NCI-H1417 treated with DMSO at 0.1 percent for 48 hours (cell line): ENCODE results near the gene CEP135.
"Not testable (repeated sequence)": the region's sequence is repeated elsewhere in the genome, so short reads cannot be mapped to it uniquely, and the experiment has no call there.

Experiments
- DNase-seq: peaks from one replicate; lab custom pipeline; 2025; lab: John Stamatoyannopoulos, UW

Gene CEP135

GRCh38 chr4:55939421-55939820 lies 9.3 kb upstream of the CEP135 start:
- DNase-seq, result no peak

GRCh38 chr4:55941881-55942396 lies 6.8 kb upstream of the CEP135 start:
- no peak for DNase-seq

DNA sequence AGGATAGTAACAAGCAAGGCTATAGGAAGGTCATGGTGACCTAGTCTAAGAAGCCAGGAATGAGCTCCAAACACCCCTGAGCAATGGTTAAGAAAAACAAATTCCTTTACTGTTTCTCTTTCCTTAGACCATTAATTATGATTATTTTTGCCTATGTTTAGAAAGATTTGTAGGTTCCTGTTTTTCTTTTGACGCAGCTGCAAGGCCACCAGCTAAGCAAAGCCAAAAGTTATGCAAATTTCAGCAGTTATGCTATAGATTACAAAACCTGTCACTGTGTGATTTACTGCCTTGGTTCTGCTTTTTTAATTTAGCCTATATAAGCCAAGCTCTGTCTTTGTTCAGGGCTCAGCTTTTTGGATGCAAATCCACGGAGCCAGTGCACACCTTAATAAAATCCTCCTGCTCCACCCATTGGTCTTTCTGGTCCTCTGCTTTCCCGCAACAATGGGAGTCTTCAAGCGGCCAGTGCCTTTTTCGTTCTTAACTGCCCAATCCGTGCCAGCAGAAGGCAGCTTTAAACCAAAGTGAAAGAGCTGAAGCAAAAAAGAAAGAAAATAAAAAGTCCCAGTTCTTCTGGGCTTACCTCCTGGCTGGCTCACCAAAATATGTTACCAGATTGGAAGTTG lies 1.4 kb upstream of the CEP135 start:
- no peak for DNase-seq

DNA sequence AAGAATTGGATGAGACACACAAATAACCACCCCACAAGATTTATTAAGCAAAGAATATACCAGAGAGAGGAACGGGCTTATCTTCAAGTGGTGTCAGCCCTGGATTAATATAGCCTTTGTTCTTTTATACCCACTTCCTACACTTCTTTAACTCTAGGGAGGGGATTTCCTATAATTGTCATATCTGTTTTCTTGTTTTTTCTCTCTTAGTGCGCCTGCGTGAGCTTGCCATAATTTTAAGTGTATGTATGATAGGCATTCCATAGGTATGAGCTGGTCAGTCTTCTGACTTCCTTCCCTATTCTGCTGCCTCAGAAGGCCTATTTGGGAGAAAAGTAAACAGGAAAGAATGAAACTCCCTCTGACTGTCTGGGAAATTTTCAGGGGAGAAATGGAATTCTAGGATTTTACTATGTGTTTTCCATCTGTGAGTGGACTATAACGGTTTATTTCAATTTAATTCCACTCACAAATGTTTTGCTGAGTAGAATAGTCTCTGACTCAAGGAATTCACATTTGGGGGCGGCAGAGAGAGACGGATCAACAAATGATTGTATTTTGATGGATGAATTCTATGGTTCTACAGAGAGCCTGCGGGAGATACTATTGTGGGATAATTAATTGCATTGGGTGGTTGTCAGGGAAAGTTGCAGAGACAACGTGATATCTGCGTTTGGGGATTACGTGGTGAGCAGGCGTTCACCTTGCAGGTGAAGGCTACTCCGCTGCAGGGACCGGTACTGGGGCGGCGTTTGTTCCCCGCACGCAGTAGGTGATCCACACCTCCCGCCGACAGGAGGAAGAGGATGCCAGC lies 626 bp upstream of the CEP135 start:
- no peak for DNase-seq

GRCh38 chr4:55949482-55949802 lies 697 bp downstream of the CEP135 start:
- no peak for DNase-seq

DNA sequence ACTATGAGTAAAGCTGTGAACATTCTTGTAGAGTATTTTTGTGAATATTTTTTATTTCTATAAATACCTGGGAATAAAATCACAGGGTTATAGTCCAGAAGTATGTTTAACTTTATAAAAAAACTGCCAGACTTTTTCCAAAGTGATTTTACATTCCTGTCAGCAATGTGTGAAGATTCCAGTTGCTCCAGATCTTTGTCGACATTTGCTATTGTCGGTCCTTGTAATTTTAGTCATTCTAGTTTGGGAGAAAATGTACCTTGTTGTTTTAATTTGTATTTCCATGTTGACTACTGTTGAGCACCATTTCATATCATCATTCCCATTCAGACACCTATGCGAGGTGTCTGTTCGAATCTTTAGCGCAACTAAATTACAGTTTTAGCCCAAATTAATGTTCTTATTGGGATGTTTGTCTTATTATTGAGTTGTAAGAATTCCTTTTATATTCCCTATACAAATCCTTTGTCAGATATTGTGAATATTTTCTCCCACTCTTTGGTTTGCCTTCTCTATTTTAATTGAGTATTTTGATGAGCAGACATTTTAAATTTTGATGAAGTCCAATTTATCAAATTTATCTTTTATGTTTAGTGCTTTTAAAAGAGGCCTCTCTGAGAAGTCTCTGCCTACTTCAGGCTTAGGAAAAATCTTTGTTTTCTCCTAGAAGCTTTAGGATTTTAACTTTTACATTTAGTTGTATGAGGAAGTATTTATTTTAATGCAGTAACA lies 2.6 kb downstream of the CEP135 start:
- no peak for DNase-seq

- DNase-seq, result no peak
Observed at GRCh38 chr4:55955710-55956109, 7.0 kb downstream of the CEP135 start.

- DNase-seq, result no peak
Observed at GRCh38 chr4:55959655-55960054, 10.9 kb downstream of the CEP135 start.

DNA sequence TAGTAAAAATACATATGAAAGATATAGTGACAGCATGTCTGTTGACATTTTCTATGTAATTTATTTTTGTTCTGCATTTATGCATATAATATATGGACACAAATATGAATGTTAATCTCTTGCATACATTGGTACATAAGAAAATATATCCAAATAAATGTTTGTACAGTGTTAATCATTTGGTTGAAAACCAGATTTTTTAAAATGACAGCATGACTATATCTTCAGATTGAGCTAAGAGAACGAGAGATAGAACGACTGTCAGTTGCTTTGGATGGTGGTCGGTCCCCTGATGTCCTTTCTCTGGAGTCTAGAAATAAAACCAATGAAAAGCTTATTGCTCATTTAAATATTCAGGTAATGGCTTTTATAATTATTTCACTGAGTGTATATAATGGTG lies 15.3 kb downstream of the CEP135 start:
- no peak for DNase-seq

GRCh38 chr4:55965585-55965984 lies 16.8 kb downstream of the CEP135 start:
- DNase-seq, result no peak

- not testable (repeated sequence) for DNase-seq
Observed at GRCh38 chr4:55966324-55966723, 17.6 kb downstream of the CEP135 start.

DNA sequence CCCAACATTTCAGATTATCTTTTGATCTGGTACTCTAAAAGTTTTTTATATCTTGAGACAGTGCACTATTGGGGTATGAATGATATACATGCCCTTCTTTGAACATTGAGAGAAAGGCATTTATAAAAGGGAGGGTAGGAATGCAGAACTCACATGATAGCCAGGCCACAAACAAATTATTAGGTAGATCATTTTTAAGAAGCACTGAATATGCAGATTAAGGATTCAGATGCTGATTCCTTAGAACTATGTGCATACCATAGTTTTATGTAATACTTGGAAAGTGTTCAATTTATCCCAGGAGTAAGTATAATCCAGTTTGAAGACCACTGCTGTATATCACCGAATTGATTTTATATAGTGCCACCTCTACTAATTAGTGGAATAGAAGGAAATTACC lies 18.6 kb downstream of the CEP135 start:
- DNase-seq, result no peak

DNA sequence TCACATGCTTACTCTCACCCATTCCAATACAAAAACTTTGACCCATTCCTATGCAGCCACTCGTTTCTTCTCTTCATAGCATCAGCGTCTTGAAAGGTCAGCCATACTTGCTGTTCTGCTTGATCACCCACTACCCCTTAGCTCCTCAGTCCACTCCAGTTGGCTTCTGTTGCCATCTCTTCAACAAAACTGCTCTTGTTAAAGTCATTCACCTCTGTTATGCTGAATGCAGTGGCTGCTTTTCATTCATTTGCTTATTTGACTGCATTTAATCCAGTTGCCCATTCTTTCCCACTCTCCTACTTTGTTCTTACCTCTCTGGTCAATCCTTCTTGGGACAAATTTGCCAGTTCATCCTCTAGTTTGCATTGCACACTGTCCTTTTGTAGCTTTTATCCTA lies 24.9 kb downstream of the CEP135 start:
- no peak for DNase-seq

DNA sequence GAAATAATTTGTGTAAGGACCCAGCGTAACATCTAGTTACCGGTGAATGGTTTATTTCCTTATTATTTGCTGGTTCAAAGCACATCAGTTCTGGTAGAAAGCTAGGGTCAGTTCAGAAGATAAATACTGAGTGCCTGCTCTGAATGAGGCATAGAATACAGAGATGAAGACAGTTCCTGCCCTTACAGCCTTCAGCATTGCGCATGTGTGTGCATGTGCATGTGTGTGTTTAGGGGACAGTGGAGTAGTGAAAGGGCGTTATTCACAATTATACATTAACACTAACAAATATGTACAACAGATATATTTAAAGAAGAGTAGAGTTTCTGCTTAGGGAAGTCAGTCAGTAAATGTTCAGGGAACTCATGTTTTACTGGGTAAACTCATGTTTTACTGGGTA lies 29.1 kb downstream of the CEP135 start:
- DNase-seq, result no peak

DNA sequence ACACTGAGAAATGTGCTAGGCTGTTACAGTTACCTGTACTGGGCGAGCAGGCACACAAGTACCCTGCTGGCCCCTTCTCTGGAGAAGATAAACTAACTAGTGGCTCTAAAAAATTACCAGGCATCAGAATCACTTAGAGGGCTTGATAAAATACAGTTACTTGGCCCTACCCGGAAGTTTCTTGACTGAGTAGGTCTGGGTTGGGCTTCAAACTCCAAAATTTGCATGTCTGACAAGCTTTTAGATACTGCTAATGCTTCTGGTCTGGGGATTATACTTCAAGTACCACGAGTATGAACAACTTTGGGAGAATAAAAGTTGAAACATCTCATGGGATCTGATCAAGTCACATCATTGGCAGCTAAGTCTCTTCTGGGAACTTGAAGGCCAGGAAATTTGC lies 30.8 kb downstream of the CEP135 start:
- no peak for DNase-seq

DNA sequence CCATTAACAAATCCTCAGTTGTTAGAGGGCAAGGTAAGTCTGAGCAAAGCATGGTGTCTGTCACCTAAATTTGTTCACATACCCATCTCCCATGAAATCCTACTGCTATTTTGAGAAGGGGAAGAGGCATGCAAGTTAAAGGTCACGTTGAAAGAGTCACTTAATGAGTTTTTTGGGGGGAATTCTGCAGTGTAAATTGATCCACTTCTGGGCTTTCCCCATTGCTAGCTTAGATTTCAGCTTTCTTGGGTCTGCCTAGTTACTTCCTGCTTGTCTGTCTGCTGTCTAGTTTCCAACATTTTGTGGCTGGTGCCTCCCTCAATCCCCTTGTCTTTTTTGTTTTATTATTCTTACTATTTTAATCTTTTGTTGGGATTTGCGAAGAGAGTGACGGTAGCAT lies 32.0 kb downstream of the CEP135 start:
- no peak for DNase-seq

DNA sequence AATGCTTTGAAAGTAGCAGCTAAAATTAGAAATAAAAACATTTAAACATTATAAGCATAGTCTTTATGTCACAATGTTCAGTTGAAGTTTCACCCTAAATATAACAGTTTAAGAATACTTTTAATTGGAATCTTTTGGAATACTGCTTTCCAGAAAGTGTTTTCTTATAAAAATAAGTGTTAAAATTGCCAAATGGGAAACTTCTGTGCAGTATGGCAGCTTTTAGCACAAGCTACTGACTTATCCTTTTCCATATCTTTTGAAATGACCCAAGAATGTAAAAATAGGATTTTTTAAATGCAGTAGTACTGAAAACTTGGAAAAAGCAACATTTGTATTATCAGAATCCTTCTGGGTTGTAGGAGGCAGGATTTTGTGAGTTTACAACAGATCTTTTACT lies 34.2 kb downstream of the CEP135 start:
- no peak for DNase-seq

DNA sequence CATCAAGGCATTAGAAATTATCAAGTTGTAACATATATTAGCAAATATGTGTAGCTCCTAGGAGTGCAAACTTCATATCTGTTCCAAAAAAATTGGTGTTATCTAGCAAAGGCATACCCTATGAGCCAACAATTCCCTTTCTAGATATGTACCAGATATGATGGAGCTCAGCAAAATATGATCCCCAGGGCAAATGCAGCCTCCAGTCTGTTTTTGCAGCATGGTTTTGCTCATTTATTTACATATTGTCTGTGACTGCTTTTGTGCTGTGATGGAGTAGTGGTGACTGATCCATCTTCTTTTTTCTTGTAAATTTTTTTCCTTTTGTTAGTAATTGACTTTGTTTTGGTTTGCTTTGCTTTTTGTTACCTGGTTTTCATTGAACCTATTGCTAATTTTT lies 41.0 kb downstream of the CEP135 start:
- no peak for DNase-seq

- no peak for DNase-seq
Observed at GRCh38 chr4:55993994-55994663, 45.4 kb downstream of the CEP135 start.

- no peak for DNase-seq
Observed at GRCh38 chr4:55996646-55997045, 47.9 kb downstream of the CEP135 start.

DNA sequence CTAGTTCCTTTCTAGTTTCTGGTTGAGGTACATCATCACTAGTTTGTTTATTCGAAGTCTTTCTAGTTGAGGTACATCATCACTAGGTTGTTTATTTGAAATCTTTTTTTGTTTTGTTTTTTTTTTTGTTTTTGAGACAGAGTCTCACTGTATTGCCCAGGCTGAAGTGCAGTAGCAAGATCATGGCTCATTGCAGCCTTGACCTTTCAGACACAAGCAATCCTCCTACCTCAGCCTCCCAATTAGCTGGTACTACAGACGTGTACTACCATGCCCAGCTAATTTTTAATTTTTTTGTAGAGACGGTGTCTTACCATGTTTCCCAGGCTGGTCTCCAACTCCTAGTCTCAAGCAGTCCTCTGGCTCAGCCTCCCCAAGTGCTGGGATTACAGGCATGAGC lies 54.9 kb downstream of the CEP135 start:
- no peak for DNase-seq

GRCh38 chr4:56004235-56004634 lies 55.5 kb downstream of the CEP135 start:
- DNase-seq, result no peak

DNA sequence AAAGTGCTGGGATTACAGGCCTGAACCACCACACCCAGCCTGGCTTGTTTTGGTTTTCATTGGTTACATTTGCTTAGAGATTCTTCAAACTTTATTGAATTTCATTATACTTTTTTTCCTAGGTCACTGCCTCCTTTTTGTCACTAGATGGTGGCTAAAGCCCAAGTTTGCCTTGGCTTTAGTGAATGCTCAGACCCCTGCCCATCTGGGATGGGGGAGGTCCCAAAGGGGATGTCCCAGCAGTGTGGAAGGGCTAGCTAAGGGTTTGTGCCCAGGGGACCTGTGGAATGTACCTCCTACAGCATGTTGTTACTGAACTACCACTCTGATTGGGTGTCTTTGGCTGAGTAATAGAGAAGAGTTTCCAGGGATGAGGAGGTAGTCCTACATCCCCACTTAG lies 58.4 kb downstream of the CEP135 start:
- no peak for DNase-seq
